ENCODE data around the gene ZNF124.
"Not testable (repeated sequence)": the region's sequence is repeated elsewhere in the genome, so short reads cannot be mapped to it uniquely, and the experiment has no call there.

Gene ZNF124

GRCh38 chr1:247171443-247171842 is 377 bp downstream of the ZNF124 start:
- not testable (repeated sequence) for DNase-seq

- DNase-seq, result no peak
Observed at GRCh38 chr1:247165674-247166073, 6.1 kb downstream of the ZNF124 start.

- no peak for DNase-seq
Observed at GRCh38 chr1:247164694-247165093, 7.1 kb downstream of the ZNF124 start.

- no peak for DNase-seq
Observed at GRCh38 chr1:247156787-247157232, 15.0 kb downstream of the ZNF124 start.

GRCh38 chr1:247147781-247148180 is 24.0 kb downstream of the ZNF124 start:
- no peak for DNase-seq

GRCh38 chr1:247147120-247147519 is 24.7 kb downstream of the ZNF124 start:
- not testable (repeated sequence) for DNase-seq

- no peak for DNase-seq
Observed at GRCh38 chr1:247146671-247147070, 25.1 kb downstream of the ZNF124 start.

GRCh38 chr1:247145279-247145678 is 26.5 kb downstream of the ZNF124 start:
- DNase-seq, result no peak

- not testable (repeated sequence) for DNase-seq
Observed at GRCh38 chr1:247139557-247139956, 32.3 kb downstream of the ZNF124 start.

- no peak for DNase-seq
Observed at GRCh38 chr1:247131236-247131635, 40.6 kb downstream of the ZNF124 start.

- not testable (repeated sequence) for DNase-seq
Observed at GRCh38 chr1:247127519-247128282, 44.1 kb downstream of the ZNF124 start.

GRCh38 chr1:247126601-247127000 is 45.2 kb downstream of the ZNF124 start:
- not testable (repeated sequence) for DNase-seq

- not testable (repeated sequence) for DNase-seq
Observed at GRCh38 chr1:247126166-247126565, 45.7 kb downstream of the ZNF124 start.

- no peak for DNase-seq
Observed at GRCh38 chr1:247121382-247121781, 50.4 kb downstream of the ZNF124 start.

- DNase-seq, result not testable (repeated sequence)
Observed at GRCh38 chr1:247120408-247120668, 51.5 kb downstream of the ZNF124 start.

GRCh38 chr1:247119600-247120407 is 52.0 kb downstream of the ZNF124 start:
- no peak for DNase-seq

- DNase-seq, result no peak
Observed at GRCh38 chr1:247118946-247119446, 52.8 kb downstream of the ZNF124 start.

- no peak for DNase-seq
Observed at GRCh38 chr1:247115545-247115944, 56.3 kb downstream of the ZNF124 start.

- no peak for DNase-seq
Observed at GRCh38 chr1:247115141-247115510, 56.7 kb downstream of the ZNF124 start.

- no peak for DNase-seq
Observed at GRCh38 chr1:247114351-247115140, 57.3 kb downstream of the ZNF124 start.

GRCh38 chr1:247113733-247114271 is 58.0 kb downstream of the ZNF124 start:
- DNase-seq, result no peak

GRCh38 chr1:247113094-247113497 is 58.7 kb downstream of the ZNF124 start:
- DNase-seq, result no peak

GRCh38 chr1:247112479-247112781 is 59.4 kb downstream of the ZNF124 start:
- DNase-seq, result no peak

Data from CD4-positive, alpha-beta T cell treated with Interleukin-12 subunit alpha and Interleukin-12 subunit beta, for 1 hour (primary cell).